CD4-positive, alpha-beta T cell (primary cell): ENCODE measurements around the gene TBL1X. TPM values are rescaled to one million over a fixed set of nuclear protein-coding genes. Genes with fewer than 3 reads are reported as not detected.

Source experiments
- ATAC-seq: fragments of 200-7000 bp; cut with Tn5 transposase; one replicate; pipeline ENCODE4 v1.10.0; 2022; ENCODE audit warnings: mild to moderate bottlenecking; ENCODE audit not compliant: poor library complexity
- CTCF ChIA-PET: fragments of 350-600 bp; sonication (Branson Sonifier 250); formaldehyde crosslinking; loops from one replicate; lab custom pipeline; 2021; ENCODE audit warnings: antibody characterized with exemption, inconsistent platforms; lab: Charles Lee
- POLR2A ChIA-PET: fragments of 350-600 bp; sonication (Branson Sonifier 250); formaldehyde crosslinking; loops from one replicate; lab custom pipeline; 2021; ENCODE audit warnings: antibody characterized with exemption, inconsistent platforms; lab: Charles Lee
- DNase-seq, 14 experiments: peaks; one replicate each; pipeline ENCODE4 v3.0.0-alpha.2; 2013 to 2020; ENCODE audit warnings: mixed read lengths in 2 of 14
- H3K27ac ChIP-seq, 2 donors: one replicate each; pipeline versions ENCODE4 v1.5.1 to v1.7.0; 2013; ENCODE audit warnings: low read length in 2 of 2, low read depth in 1 of 2, mild to moderate bottlenecking in 1 of 2
- H3K27me3 ChIP-seq, 2 experiments: 1 replicate in 1 of 2; 2 replicates in 1 of 2; pipeline versions ENCODE4 v1.6.1 to v1.7.0; 2013; ENCODE audit warnings: low read length in 2 of 2, control low read depth in 1 of 2, mild to moderate bottlenecking in 1 of 2, moderate library complexity in 1 of 2; ENCODE audit not compliant: insufficient read depth in 2 of 2, control insufficient read depth in 1 of 2
- H3K36me3 ChIP-seq: one replicate; pipeline ENCODE4 v1.6.1; 2013; ENCODE audit warnings: low read length, control low read depth; ENCODE audit not compliant: insufficient read depth
- H3K4me1 ChIP-seq: one replicate; pipeline ENCODE4 v1.6.1; 2013; ENCODE audit warnings: low read length, control low read depth; ENCODE audit not compliant: insufficient read depth
- H3K4me3 ChIP-seq: one replicate; pipeline ENCODE4 v1.5.1; 2013; ENCODE audit warnings: mild to moderate bottlenecking, low read length, moderate library complexity
- H3K9me3 ChIP-seq, 2 experiments: 1 replicate in 1 of 2; 2 replicates in 1 of 2; pipeline versions ENCODE4 v1.6.1 to v1.7.0; 2013; ENCODE audit warnings: low read length in 2 of 2, mild to moderate bottlenecking in 2 of 2, control low read depth in 1 of 2, moderate library complexity in 1 of 2; ENCODE audit not compliant: control insufficient read depth in 1 of 2, insufficient read depth in 1 of 2
- H3K27ac Mint-ChIP-seq: one replicate; pipeline ENCODE4 v1.8.0; 2020; ENCODE audit warnings: mixed read lengths
- H3K27me3 Mint-ChIP-seq: one replicate; pipeline ENCODE4 v1.8.0; 2021; ENCODE audit warnings: mixed read lengths
- H3K36me3 Mint-ChIP-seq: one replicate; pipeline ENCODE4 v1.8.0; 2021; ENCODE audit warnings: low read depth, mixed read lengths
- H3K4me1 Mint-ChIP-seq: one replicate; pipeline ENCODE4 v1.8.0; 2021; ENCODE audit warnings: low read depth, mixed read lengths
- H3K4me3 Mint-ChIP-seq: one replicate; pipeline ENCODE4 v1.8.0; 2020; ENCODE audit warnings: mild to moderate bottlenecking, mixed read lengths
- H3K9me3 Mint-ChIP-seq: one replicate; pipeline ENCODE4 v1.8.0; 2020; ENCODE audit warnings: mixed read lengths
- CTCF ChIP-seq: fragments of 200-600 bp; IDR thresholded peaks from one replicate; pipeline ENCODE4 v1.8.0; 2022; ENCODE audit warnings: antibody characterized with exemption, mild to moderate bottlenecking
- intact Hi-C, 2 experiments: fragments of 100-400 bp; cut with DNase I in 1 of 2; cut with micrococcal nuclease in 1 of 2; formaldehyde crosslinking; loops; one replicate each; pipeline versions ENCODE4 v1.15.1 to v1.9.0; 2023 to 2025; cut with DNase I, micrococcal nuclease
- total RNA-seq, 174 experiments: library from RNA in 2 of 174; stranded (reverse) in 2 of 174; gene quantifications; one replicate each; pipeline ENCODE4 v1.2.3 and lab custom pipeline; 2021 to 2026

Gene TBL1X
- total RNA-seq, 2 experiments from 2014 or later, result 17.4 to 19.2 TPM

GRCh38 chrX:9772943-9773342 lies 308.1 kb downstream of the TBL1X start:
- POLR2A ChIA-PET, result no interaction called here

GRCh38 chrX:9775930-9776329 lies 311.1 kb downstream of the TBL1X start:
- no peaks in the 10 kb centered on the region for H3K4me1 Mint-ChIP-seq
- POLR2A ChIA-PET, result interaction anchor here (0.5 kb wide), 1 partner anchor 12 kb away, joined by 4 read pairs; no protein-coding TSS in a partner anchor
- no peak overlapping the region for H3K4me3 Mint-ChIP-seq

More at GRCh38 chrX:9772943-9773342, 308.1 kb downstream of the TBL1X start:
- Histone ChIP-seq H3K9me3 (no peaks in the 10 kb centered on the region), H3K36me3 (no peaks in the 10 kb centered on the region), H3K27ac (no peak overlapping the region), H3K4me3 (no peak overlapping the region), H3K27me3 (peaks cover 4 to 6% of the 10 kb centered on the region in 2 experiments), H3K4me1 (no peaks in the 10 kb centered on the region)
- no peaks in the 10 kb centered on the region for H3K4me1 Mint-ChIP-seq
- H3K36me3 Mint-ChIP-seq, result no peaks in the 10 kb centered on the region
- intact Hi-C loops, result no loop called here
- no peak overlapping the region for H3K4me3 Mint-ChIP-seq
- peaks cover 16% of the 10 kb centered on the region for H3K27me3 Mint-ChIP-seq
- H3K27ac Mint-ChIP-seq, result no peak overlapping the region
- DNase-seq (no peak), ATAC-seq (no peak)
- no peaks in the 10 kb centered on the region for H3K9me3 Mint-ChIP-seq
- CTCF ChIA-PET, result no interaction called here
- no peak for TF ChIP-seq CTCF

GRCh38 chrX:9781941-9782340 lies 317.1 kb downstream of the TBL1X start:
- intact Hi-C loops, result no loop called here
- no peaks in the 10 kb centered on the region for H3K9me3 Mint-ChIP-seq
- H3K4me3 ChIP-seq, result no peak overlapping the region
- H3K4me1 ChIP-seq, result no peaks in the 10 kb centered on the region
- no peak overlapping the region for H3K4me3 Mint-ChIP-seq
- no peaks in the 10 kb centered on the region for H3K4me1 Mint-ChIP-seq
- H3K27ac Mint-ChIP-seq, result no peak overlapping the region
- H3K27me3 ChIP-seq, result peaks cover 1 to 10% of the 10 kb centered on the region in 2 experiments
- CTCF ChIA-PET, result no interaction called here
- DNase-seq (no peak), ATAC-seq (no peak)
- H3K36me3 ChIP-seq, result no peaks in the 10 kb centered on the region
- H3K36me3 Mint-ChIP-seq, result no peaks in the 10 kb centered on the region
- no peak overlapping the region for H3K27ac ChIP-seq
- POLR2A ChIA-PET, result no interaction called here
- no peaks in the 10 kb centered on the region for H3K9me3 ChIP-seq
- H3K27me3 Mint-ChIP-seq, result peaks cover 11% of the 10 kb centered on the region
- TF ChIP-seq CTCF, result no peak

More at GRCh38 chrX:9775930-9776329, 311.1 kb downstream of the TBL1X start:
- intact Hi-C loops, result no loop called here
- H3K9me3 Mint-ChIP-seq, result no peaks in the 10 kb centered on the region
- H3K27me3 Mint-ChIP-seq, result peaks cover 11% of the 10 kb centered on the region
- H3K27me3 ChIP-seq, result peaks cover under 1 to 6% of the 10 kb centered on the region in 2 experiments
- ATAC-seq, result no peak
- no peak overlapping the region for H3K27ac ChIP-seq
- CTCF ChIA-PET, result no interaction called here
- H3K27ac Mint-ChIP-seq, result no peak overlapping the region
- no peaks in the 10 kb centered on the region for H3K36me3 Mint-ChIP-seq
- H3K4me3 ChIP-seq, result no peak overlapping the region
- no peak for TF ChIP-seq CTCF
- no peak for DNase-seq
- no peaks in the 10 kb centered on the region for H3K9me3 ChIP-seq
- H3K4me1 ChIP-seq, result no peaks in the 10 kb centered on the region
- no peaks in the 10 kb centered on the region for H3K36me3 ChIP-seq
